HG02884 (cell line): ENCODE data around the gene ST7.
"Not testable (repeated sequence)": the region's sequence is repeated elsewhere in the genome, so short reads cannot be mapped to it uniquely, and the experiment has no call there.

Experiments
- ATAC-seq: cut with Tn5 transposase; IDR thresholded peaks from one replicate; pipeline ENCODE4 v1.9.1; 2021; ENCODE audit warnings: mild to moderate bottlenecking, moderate library complexity; ENCODE audit not compliant: unreplicated experiment

Gene ST7

DNA sequence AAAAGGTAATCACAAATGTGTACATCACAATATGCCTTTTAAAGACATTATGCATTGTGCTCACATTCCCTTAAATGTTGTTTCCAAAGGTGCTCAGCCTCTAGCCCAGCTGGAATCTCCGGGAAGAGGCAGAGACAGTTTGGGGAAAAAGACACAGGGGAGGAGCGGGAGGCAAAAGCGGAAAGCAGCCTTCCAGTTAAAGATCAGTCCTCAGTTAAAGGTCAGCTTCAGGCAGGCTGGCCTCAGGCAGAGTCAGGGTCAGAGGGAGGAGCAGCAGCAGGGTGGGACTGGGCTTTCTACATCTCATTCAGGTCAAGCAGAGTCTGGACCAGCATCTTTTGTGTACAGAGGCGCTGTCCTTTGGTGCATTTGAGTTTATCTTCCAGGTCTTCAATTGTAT lies 18.6 kb downstream of the ST7 start:
- ATAC-seq = no peak

DNA sequence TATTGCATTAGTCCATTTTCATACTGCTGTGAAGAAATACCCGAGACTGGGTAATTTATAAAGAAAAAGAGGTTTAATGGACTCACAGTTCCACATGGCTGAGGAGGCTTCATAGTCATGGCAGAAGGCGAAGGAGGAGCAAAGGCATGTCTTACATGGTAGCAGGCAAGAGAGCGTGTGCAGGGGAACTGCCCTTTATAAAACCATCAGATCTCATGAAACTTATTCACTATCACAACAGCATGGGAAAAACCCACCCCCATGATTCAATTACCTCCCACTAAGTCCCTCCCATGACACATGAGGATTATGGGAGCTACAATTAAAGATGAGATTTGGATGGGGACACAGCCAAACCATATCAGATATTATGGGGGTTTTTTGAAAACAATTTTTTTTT lies 21.7 kb downstream of the ST7 start:
- ATAC-seq = not testable (repeated sequence)

DNA sequence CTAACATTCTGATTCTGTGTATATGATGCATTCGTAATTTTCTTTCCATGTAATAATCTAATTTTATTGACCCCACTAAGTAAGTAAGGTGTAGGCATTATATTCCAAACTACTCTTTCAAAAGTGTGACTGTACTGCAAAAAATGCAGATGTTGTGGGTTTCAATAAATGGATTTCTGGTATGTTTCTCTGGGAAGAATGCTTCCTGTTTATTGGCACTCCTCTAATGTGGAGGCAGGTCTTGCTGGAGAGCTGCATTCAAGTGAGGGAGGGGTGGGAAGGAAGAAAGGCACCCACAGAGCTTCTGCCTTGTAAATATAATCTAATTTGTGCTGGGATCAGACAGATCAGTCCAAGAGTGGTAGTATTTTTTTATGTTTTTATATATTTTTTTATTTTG lies 23.9 kb downstream of the ST7 start:
- no peak for ATAC-seq

DNA sequence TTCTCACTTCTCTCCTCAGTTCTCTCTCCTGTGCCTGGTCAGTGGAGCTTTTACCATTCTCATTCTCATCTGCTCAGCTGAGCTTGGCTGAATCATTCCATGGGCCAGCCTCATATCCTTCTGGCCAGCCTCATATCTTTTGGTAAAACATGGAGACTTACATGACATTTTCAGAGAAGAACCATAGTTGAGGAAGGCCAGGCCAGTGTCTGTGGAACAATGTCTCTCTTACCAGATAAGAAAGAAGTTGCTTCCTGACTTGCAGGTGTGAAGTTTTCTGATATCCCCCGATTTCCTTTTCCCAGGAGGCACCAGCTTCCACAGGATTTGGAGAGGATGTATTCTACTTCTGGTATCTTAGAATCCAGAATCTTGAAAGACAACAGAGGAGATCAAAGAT lies 24.7 kb downstream of the ST7 start:
- no peak for ATAC-seq

- ATAC-seq = no peak
Observed at GRCh38 chr7:116979430-116979829, 26.1 kb downstream of the ST7 start.

GRCh38 chr7:116980354-116980753 lies 27.1 kb downstream of the ST7 start:
- no peak for ATAC-seq

GRCh38 chr7:116981939-116982338 lies 28.6 kb downstream of the ST7 start:
- no peak for ATAC-seq

GRCh38 chr7:116984511-116984910 lies 31.2 kb downstream of the ST7 start:
- ATAC-seq = no peak

GRCh38 chr7:116984917-116985316 lies 31.6 kb downstream of the ST7 start:
- peak; percentile 39 for ATAC-seq

DNA sequence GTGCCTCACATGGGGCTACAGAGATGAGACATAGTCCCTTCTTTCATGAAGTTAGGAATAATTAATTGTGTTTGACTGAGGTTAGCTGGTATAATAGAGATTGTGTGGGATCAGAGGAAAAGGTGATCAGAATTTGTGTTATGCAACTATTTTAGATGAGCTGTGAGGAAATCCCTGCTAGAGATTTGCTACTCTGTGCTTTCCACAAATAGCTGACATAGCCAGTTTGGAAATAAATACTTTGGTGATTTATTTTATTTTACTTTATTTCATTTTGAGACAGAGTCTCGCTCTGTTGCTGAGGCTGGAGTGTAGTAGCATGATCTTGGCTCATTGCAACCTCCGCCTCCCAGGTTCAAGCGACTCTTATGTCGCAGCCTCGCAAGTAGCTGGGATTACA lies 32.3 kb downstream of the ST7 start:
- no peak for ATAC-seq

DNA sequence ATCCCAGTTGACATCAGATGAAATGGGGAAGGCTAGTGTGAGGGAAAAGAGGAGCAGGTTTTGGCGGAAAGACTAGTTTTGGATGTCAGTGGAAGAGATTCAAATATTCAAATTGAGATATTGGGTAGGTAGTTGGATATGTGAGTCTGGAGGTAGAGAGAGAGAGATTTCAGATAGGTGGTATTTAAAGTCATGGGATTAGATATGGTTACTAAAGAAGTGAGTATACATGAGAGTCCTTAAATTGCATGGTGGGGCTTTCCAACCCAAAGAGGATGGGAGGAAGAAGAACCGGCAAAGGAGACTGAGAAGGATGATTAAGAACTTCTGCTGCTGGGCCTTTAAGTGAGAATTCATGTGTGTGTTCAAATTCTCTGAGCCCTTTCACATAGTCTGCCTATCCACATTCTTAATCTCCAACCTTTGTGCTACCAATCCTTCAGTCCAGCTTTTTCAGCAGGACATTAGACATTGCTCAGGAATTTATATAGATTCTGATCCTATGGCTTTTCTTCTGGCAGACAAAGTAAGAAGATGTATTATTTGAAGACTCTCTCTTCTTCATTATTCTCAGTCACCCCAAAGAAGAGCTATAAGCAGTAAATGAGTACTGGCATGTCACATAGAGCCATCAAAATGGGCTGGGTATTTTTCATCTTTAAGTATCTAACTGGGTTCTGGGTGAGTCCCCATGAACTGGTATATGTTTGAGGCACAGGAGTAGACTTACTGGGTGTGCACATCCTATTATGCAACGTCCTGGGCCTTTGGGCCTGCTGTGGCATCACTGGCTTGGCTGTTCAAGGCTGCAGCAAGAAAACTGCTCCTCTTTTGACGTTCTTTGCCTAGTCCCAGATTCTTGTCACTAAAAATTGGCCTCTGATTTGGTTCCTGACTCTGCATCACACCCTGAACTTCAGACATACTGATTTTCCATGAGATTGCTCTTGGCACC lies 33.6 kb downstream of the ST7 start:
- peak; percentile 63 for ATAC-seq

DNA sequence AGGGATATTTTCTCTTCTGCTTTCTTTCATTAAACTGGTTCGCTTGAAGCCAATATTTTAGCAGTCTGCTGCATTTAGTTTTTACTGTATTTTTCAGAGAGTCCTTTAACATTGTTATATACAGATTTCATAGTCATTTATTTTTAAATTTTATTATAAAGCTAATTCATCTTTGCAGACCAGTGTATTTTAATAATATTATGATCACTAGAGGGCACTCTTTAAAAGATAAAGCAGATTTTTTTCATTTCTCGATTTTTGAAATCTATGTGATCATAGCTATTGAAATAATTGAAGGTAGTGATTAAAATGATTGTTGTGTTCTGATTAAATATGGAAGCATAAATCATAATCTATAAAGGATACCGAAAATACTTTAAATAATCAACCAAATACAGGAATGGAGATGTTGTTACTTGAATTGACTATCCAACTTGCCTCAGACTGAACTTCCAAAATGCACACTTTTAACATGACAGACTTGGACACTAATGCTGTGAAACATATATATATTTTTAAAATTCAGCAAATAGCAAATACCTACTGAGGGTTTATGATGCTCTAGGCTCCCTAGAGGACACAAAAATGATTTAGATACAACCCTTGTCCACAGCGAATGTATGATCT lies 35.2 kb downstream of the ST7 start:
- no peak for ATAC-seq

DNA sequence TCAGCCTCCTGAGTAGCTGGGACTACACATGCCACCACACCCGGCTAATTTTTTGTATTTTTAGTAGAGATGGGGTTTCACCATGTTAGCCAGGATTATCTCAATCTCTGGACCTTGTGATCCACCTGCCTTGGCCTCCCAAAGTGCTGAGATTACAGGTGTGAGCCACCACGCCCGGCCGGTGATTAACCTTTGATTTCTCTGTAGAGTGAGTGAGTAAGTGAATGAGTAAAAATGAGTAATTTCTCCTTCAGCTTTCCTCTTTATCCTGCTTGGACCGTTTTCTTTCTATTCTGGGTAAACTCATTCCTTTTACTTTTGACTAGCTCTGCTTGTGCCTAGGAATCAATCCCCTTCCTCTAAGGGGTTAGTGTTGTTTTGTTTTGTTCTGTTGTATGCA lies 36.8 kb downstream of the ST7 start:
- no peak for ATAC-seq

DNA sequence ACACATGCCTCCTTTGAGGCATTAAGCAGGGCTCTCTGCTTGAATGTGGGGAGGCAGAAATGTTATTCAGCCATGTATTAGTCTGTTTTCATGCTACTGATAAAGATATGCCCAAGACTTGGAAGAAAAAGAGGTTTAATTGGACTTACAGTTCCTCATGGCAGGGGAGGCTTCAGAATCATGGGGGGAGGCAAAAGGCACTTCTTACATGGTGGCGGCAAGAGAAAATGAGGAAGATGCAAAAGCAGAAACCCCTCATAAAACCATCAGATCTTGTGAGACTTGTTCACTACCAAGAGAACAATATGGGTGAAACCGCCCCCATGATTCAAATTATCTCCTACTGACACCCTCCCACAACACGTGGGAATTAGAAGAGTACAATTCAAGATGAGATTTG lies 37.9 kb downstream of the ST7 start:
- ATAC-seq = no peak

GRCh38 chr7:116994611-116995010 lies 41.3 kb downstream of the ST7 start:
- ATAC-seq = no peak

DNA sequence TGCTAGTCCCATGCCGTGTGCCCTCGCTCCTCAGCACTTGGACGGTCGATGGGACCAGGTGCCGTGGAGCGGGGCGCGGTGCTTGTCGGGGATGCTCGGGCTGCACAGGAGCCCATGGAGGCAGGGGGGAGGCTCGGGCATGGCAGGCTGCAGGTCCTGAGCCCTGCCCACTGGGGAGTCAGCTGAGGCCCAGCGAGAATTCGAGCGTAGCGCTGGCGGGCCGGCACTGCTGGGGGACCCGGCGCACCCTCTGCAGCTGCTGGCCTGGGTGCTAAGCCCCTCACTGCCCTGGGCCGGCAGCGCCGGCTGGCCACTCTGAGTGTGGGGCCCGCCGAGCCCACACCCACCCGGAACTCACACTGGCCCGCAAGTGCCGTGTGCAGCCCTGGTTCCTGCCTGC lies 44.7 kb downstream of the ST7 start:
- no peak for ATAC-seq

GRCh38 chr7:116998567-116999175 lies 45.4 kb downstream of the ST7 start:
- ATAC-seq = no peak

DNA sequence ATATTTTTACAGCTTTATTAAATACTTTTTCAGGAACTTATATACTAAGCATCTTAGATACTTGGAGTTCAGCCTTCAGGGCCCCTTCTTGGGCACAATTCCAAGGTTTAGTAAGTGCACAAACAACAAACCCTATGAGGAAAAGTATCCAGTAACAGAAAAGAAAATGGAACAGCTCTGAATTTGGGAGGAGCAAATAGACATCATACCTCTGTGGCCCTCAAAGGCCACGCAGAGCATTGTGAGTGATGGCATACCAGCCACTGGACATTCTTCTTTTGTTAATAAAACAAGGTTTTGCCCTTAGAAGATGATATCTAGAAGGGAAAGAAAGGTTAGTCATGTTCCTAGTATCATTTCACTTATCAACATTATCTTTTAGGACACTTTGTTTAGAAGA lies 46.0 kb downstream of the ST7 start:
- ATAC-seq = no peak

- ATAC-seq = no peak
Observed at GRCh38 chr7:117001283-117001682, 48.0 kb downstream of the ST7 start.

DNA sequence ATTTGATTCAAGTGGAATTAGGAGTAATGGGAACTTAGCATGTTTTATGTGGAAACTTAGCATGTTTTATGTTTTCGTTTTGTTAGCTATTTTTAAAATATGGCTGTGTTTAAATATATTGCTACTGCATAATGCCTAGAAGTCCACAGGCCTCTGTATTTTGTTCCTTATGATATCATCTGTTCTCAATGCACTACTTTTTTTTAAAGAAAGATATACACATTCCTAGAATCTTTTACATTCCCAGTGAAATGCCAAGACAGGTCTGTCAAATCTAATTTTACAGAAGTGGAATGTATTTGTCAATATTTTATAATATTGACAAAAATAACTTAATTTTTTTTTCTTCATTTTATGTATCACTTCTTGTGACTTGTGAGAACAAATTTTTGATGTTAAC lies 51.6 kb downstream of the ST7 start:
- ATAC-seq = no peak

- no peak for ATAC-seq
Observed at GRCh38 chr7:117005449-117005848, 52.1 kb downstream of the ST7 start.
